ENCODE data around the gene ZNF646. TPM values are rescaled to one million over a fixed set of nuclear protein-coding genes. Genes with fewer than 3 reads are reported as not detected.

Gene ZNF646
- total RNA-seq, 1 experiment from 2014 or later: 26.8 TPM

GRCh38 chr16:31036691-31037090 is 37.5 kb upstream of the ZNF646 start:
- ATAC-seq: no peak
- Histone ChIP-seq H3K4me3 (ENCODE audit: low read depth in 2 of 2, low read length in 2 of 2) (no peak overlapping the region), H3K27ac (ENCODE audit: low read length) (no peak overlapping the region), H3K4me1 (ENCODE audit: control insufficient read depth, insufficient read depth, low read length) (peaks cover 7% of the 10 kb centered on the region; the same call in 1 of the 2 replicates), H3K9me3 (ENCODE audit: control insufficient read depth, insufficient read depth, low read depth, low read length) (no peaks in the 10 kb centered on the region), H3K36me3 (ENCODE audit: control insufficient read depth, insufficient read depth, low read length) (no peaks in the 10 kb centered on the region), H3K27me3 (ENCODE audit: control insufficient read depth, insufficient read depth, low read length) (no peaks in the 10 kb centered on the region)
- intact Hi-C loops (cut with micrococcal nuclease; ENCODE audit: unreplicated experiment): loop anchor here (10.0 kb wide), 1 partner anchor 58 kb away; the partner anchor contains the start of gene VKORC1
- CTCF ChIA-PET: no interaction called here
- no TSS peak for BruUV-seq (replicated peaks)
- no peak for DNase-seq (ENCODE audit: low read depth, low spot score)
- POLR2A ChIA-PET: no interaction called here
- in situ Hi-C loops (cut with HindIII; ENCODE audit: low pct_unique_long_range_greater_than_20kb, low sequenced_read_pairs): no loop called here
- TF ChIP-seq REST (IDR thresholded peaks at IDR 0.05; ENCODE audit: insufficient read depth in 1 of 2, low read depth in 2 of 2, low read length in 1 of 2): no peak
- no peak for TF ChIP-seq POLR2AphosphoS5 (IDR thresholded peaks at IDR 0.05; ENCODE audit: low read depth, low read length)
- TF ChIP-seq TCF7L2 (IDR thresholded peaks at IDR 0.05; ENCODE audit: low read depth, low read length): no peak
- no peak for TF ChIP-seq CTCF (IDR thresholded peaks at IDR 0.05)
- no peak for TF ChIP-seq SIN3A (IDR thresholded peaks at IDR 0.05; ENCODE audit: borderline replicate concordance, insufficient read depth, low read depth, low read length)

GRCh38 chr16:31038993-31039392 is 35.2 kb upstream of the ZNF646 start:
- TF ChIP-seq REST (IDR thresholded peaks at IDR 0.05; ENCODE audit: insufficient read depth in 1 of 2, low read depth in 2 of 2, low read length in 1 of 2) (no peak), TCF7L2 (IDR thresholded peaks at IDR 0.05; ENCODE audit: low read depth, low read length) (no peak), CTCF (IDR thresholded peaks at IDR 0.05) (no peak), SIN3A (IDR thresholded peaks at IDR 0.05; ENCODE audit: borderline replicate concordance, insufficient read depth, low read depth, low read length) (no peak), POLR2AphosphoS5 (IDR thresholded peaks at IDR 0.05; ENCODE audit: low read depth, low read length) (no peak)
- H3K27ac ChIP-seq (ENCODE audit: low read length): no peak overlapping the region
- intact Hi-C loops (cut with micrococcal nuclease; ENCODE audit: unreplicated experiment): loop anchor here (10.0 kb wide), 1 partner anchor 56 kb away; the partner anchor contains the start of gene VKORC1
- no peak overlapping the region for H3K4me3 ChIP-seq (ENCODE audit: low read depth in 2 of 2, low read length in 2 of 2)
- no peak for DNase-seq (ENCODE audit: low read depth, low spot score)
- in situ Hi-C loops (cut with HindIII; ENCODE audit: low pct_unique_long_range_greater_than_20kb, low sequenced_read_pairs): no loop called here
- H3K36me3 ChIP-seq (ENCODE audit: control insufficient read depth, insufficient read depth, low read length): no peaks in the 10 kb centered on the region
- peaks cover 4% of the 10 kb centered on the region; the same call in 1 of the 2 replicates for H3K4me1 ChIP-seq (ENCODE audit: control insufficient read depth, insufficient read depth, low read length)
- CTCF ChIA-PET: no interaction called here
- no peak for ATAC-seq
- H3K27me3 ChIP-seq (ENCODE audit: control insufficient read depth, insufficient read depth, low read length): no peaks in the 10 kb centered on the region
- no TSS peak for BruUV-seq (replicated peaks)
- H3K9me3 ChIP-seq (ENCODE audit: control insufficient read depth, insufficient read depth, low read depth, low read length): no peaks in the 10 kb centered on the region
- POLR2A ChIA-PET: no interaction called here

Data from Panc1 (cell line).